Naive thymus-derived CD4-positive, alpha-beta T cell (primary cell): Measurements from ENCODE around the gene C2CD2L. TPM values are rescaled to one million over a fixed set of nuclear protein-coding genes. Genes with fewer than 3 reads are reported as not detected.

Source experiments
- ATAC-seq: fragments of 150-1000 bp; cut with Tn5 transposase; 2 replicates; pipeline ENCODE4 v1.10.0; 2021; ENCODE audit warnings: mild to moderate bottlenecking, moderate library complexity
- CTCF ChIA-PET: fragments of 350-600 bp; sonication (Branson Sonifier 250); formaldehyde crosslinking; loops from one replicate; lab custom pipeline; 2021; ENCODE audit warnings: antibody characterized with exemption; lab: Charles Lee
- POLR2A ChIA-PET: fragments of 350-600 bp; sonication (Branson Sonifier 250); formaldehyde crosslinking; loops from one replicate; lab custom pipeline; 2021; ENCODE audit warnings: antibody characterized with exemption, inconsistent platforms; lab: Charles Lee
- DNase-seq, 9 donors: peaks; one replicate each; pipeline versions ENCODE4 v3.0.0 to v3.0.0-alpha.2; 2020 to 2022; ENCODE audit warnings: mixed read lengths in 1 of 9
- H3K27ac ChIP-seq: one replicate; pipeline ENCODE4 v1.7.0; 2013; ENCODE audit warnings: mild to moderate bottlenecking, low read depth, low read length, moderate library complexity
- H3K27me3 ChIP-seq, 2 donors: one replicate each; pipeline ENCODE4 v1.7.0; 2013; ENCODE audit warnings: low read length in 2 of 2, mild to moderate bottlenecking in 2 of 2, moderate library complexity in 2 of 2; ENCODE audit not compliant: control insufficient read depth in 2 of 2, insufficient read depth in 2 of 2
- H3K36me3 ChIP-seq, 3 experiments: 1 replicate in 2 of 3; 2 replicates in 1 of 3; pipeline ENCODE4 v1.7.0; 2013; ENCODE audit warnings: low read length in 3 of 3, mild to moderate bottlenecking in 3 of 3, moderate library complexity in 1 of 3; ENCODE audit not compliant: insufficient read depth in 3 of 3, control insufficient read depth in 2 of 3
- H3K4me1 ChIP-seq, 2 donors: one replicate each; pipeline ENCODE4 v1.7.0; 2013; ENCODE audit warnings: low read length in 2 of 2, mild to moderate bottlenecking in 2 of 2, moderate library complexity in 1 of 2; ENCODE audit not compliant: control insufficient read depth in 2 of 2, insufficient read depth in 2 of 2
- H3K4me3 ChIP-seq: 2 replicates; pipeline ENCODE4 v1.7.0; 2013; ENCODE audit warnings: mild to moderate bottlenecking, low read length
- H3K9me3 ChIP-seq, 3 experiments: 1 replicate in 2 of 3; 2 replicates in 1 of 3; pipeline ENCODE4 v1.7.0; 2013; ENCODE audit warnings: low read length in 3 of 3; ENCODE audit not compliant: control insufficient read depth in 2 of 3
- H3K27ac Mint-ChIP-seq, 9 donors: one replicate each; pipeline ENCODE4 v1.8.0; 2020 to 2022; ENCODE audit warnings: mixed read lengths in 9 of 9, mild to moderate bottlenecking in 8 of 9, moderate library complexity in 5 of 9, inconsistent platforms in 2 of 9
- H3K27me3 Mint-ChIP-seq, 5 donors: one replicate each; pipeline ENCODE4 v1.8.0; 2021 to 2022; ENCODE audit warnings: mixed read lengths in 5 of 5, mild to moderate bottlenecking in 1 of 5
- H3K36me3 Mint-ChIP-seq, 5 donors: one replicate each; pipeline ENCODE4 v1.8.0; 2020 to 2022; ENCODE audit warnings: mixed read lengths in 5 of 5, mild to moderate bottlenecking in 3 of 5, inconsistent platforms in 1 of 5
- H3K4me1 Mint-ChIP-seq, 7 donors: one replicate each; pipeline ENCODE4 v1.8.0; 2020 to 2022; ENCODE audit warnings: mixed read lengths in 7 of 7, mild to moderate bottlenecking in 3 of 7, inconsistent platforms in 1 of 7
- H3K4me3 Mint-ChIP-seq, 10 donors: one replicate each; pipeline ENCODE4 v1.8.0; 2020 to 2022; ENCODE audit warnings: mild to moderate bottlenecking in 10 of 10, mixed read lengths in 10 of 10, moderate library complexity in 6 of 10, inconsistent platforms in 2 of 10
- H3K9me3 Mint-ChIP-seq, 11 donors: one replicate each; pipeline ENCODE4 v1.8.0; 2020 to 2022; ENCODE audit warnings: mixed read lengths in 11 of 11, mild to moderate bottlenecking in 4 of 11, inconsistent platforms in 1 of 11, moderate library complexity in 1 of 11
- intact Hi-C, 2 donors: fragments of 100-400 bp; cut with micrococcal nuclease; formaldehyde crosslinking; loops; one replicate each; pipeline ENCODE4 v1.15.1; 2023
- polyA plus RNA-seq, 2 donors: library from polyadenylated mRNA; unstranded; fragments of 300-500 nt; fragmentation: Illumina TruSeq; gene quantifications; one replicate each; pipeline ENCODE4 v1.2.3, GENCODE V29; 2021
- total RNA-seq, 6 experiments: library from RNA in 5 of 6; stranded (reverse) in 5 of 6; gene quantifications; 1 replicate in 5 of 6; 2 replicates in 1 of 6; pipeline ENCODE4 v1.2.3 and lab custom pipeline; 2021 to 2026

C2CD2L gene
- total and polyA plus RNA-seq, 7 experiments from 2014 or later = 2.7 to 40.7 (median 29.8) TPM

- ChIA-PET CTCF (interaction anchor here (0.9 to 1.2 kb wide), 2 partner anchors 155 to 158 kb away, joined by 3 to 5 read pairs; no protein-coding TSS in a partner anchor), POLR2A (no interaction called here)
- peaks cover 0 to 4% of the 10 kb centered on the region in 2 donors for H3K4me1 ChIP-seq
- no peaks in the 10 kb centered on the region for H3K9me3 Mint-ChIP-seq
- H3K9me3 ChIP-seq = no peaks in the 10 kb centered on the region
- intact Hi-C loops = loop anchor here (1.0 to 5.0 kb wide), 11 partner anchors 19 to 155 kb away; partner anchors contain the start of genes C2CD2L (in 2 of the 2), ABCG4 (in 1 of the 2), CBL (in 1 of the 2) and RPS25 (in 1 of the 2)
- DNase-seq (no peak), ATAC-seq (no peak)
- peak overlapping the region; percentile 45 to 92 (median 78) for H3K4me3 Mint-ChIP-seq
- peaks cover 4 to 25% (median 11%) of the 10 kb centered on the region in 7 donors for H3K4me1 Mint-ChIP-seq
- H3K36me3 Mint-ChIP-seq = no peaks in the 10 kb centered on the region
- peaks cover 0 to 5% (median 0%) of the 10 kb centered on the region in 3 experiments for H3K36me3 ChIP-seq
- H3K27me3 Mint-ChIP-seq = no peaks in the 10 kb centered on the region
- H3K27ac ChIP-seq = no peak overlapping the region
- H3K27ac Mint-ChIP-seq = peak overlapping the region in 7 of 9 donors; percentile 41 to 90 (median 69)
- H3K4me3 ChIP-seq = no peak overlapping the region
- H3K27me3 ChIP-seq = no peaks in the 10 kb centered on the region
Measured at GRCh38 chr11:119167933-119168332, 60.8 kb downstream of the C2CD2L start.

Other genes with a start within 250 kb of the C2CD2L start
- gene CXCR5, start 223.5 kb upstream of the C2CD2L start, total RNA-seq = 1 to 10 TPM in 4 of 5 experiments, under 1 TPM in 1; 0.41 to 2.9 (median 2.1) TPM
- 1 to 10 TPM in 1 of 2 donors, under 1 TPM in 1; 0.60 to 1.1 TPM for gene CXCR5, start 223.5 kb upstream of the C2CD2L start, polyA plus RNA-seq
- 100 to 1,000 TPM in 4 of 5 experiments, 10 to 100 TPM in 1; 67.8 to 269 (median 266) TPM for gene BCL9L, start 181.4 kb upstream of the C2CD2L start, total RNA-seq
- 1 to 10 TPM; 6.7 to 7.2 TPM for gene BCL9L, start 181.4 kb upstream of the C2CD2L start, polyA plus RNA-seq
- gene UPK2, start 151.0 kb upstream of the C2CD2L start, total RNA-seq = under 1 TPM in 1 of 5 experiments, not detected in 4; 0.24 TPM
- gene UPK2, start 151.0 kb upstream of the C2CD2L start, polyA plus RNA-seq = under 1 TPM in 1 of 2 donors, not detected in 1; 0.51 TPM
- gene FOXR1, start 135.6 kb upstream of the C2CD2L start, total RNA-seq = not detected
- not detected for gene FOXR1, start 135.6 kb upstream of the C2CD2L start, polyA plus RNA-seq
- 100 to 1,000 TPM in 4 of 5 experiments, 10 to 100 TPM in 1; 53.5 to 136 (median 109) TPM for gene CENATAC, start 109.2 kb upstream of the C2CD2L start, total RNA-seq
- 10 to 100 TPM in 1 of 2 donors, 1 to 10 TPM in 1; 8.4 to 13.5 TPM for gene CENATAC, start 109.2 kb upstream of the C2CD2L start, polyA plus RNA-seq
- 1,000 to 10,000 TPM; 1,535 to 3,042 (median 2,772) TPM for gene RPS25, start 89.0 kb upstream of the C2CD2L start, total RNA-seq
- gene RPS25, start 89.0 kb upstream of the C2CD2L start, polyA plus RNA-seq = 1,000 to 10,000 TPM; 4,222 to 6,094 TPM
- 10 to 100 TPM; 70.7 to 80.3 (median 77.8) TPM for gene TRAPPC4, start 88.6 kb upstream of the C2CD2L start, total RNA-seq
- 100 to 1,000 TPM in 1 of 2 donors, 10 to 100 TPM in 1; 82.1 to 123 TPM for gene TRAPPC4, start 88.6 kb upstream of the C2CD2L start, polyA plus RNA-seq
- 10 to 100 TPM in 3 of 5 experiments, 1 to 10 TPM in 2; 7.1 to 20.8 (median 14.6) TPM for gene SLC37A4, start 76.5 kb upstream of the C2CD2L start, total RNA-seq
- gene SLC37A4, start 76.5 kb upstream of the C2CD2L start, polyA plus RNA-seq = 10 to 100 TPM; 10.6 to 13.1 TPM
- 100 to 1,000 TPM in 3 of 5 experiments, 10 to 100 TPM in 2; 77.8 to 198 (median 110) TPM for gene HYOU1, start 50.1 kb upstream of the C2CD2L start, total RNA-seq
- 10 to 100 TPM; 11.3 to 18.3 TPM for gene HYOU1, start 50.1 kb upstream of the C2CD2L start, polyA plus RNA-seq
- 10 to 100 TPM; 39.0 to 73.9 (median 57.1) TPM for gene VPS11, start 39.5 kb upstream of the C2CD2L start, total RNA-seq
- 10 to 100 TPM; 40.3 to 72.1 TPM for gene VPS11, start 39.5 kb upstream of the C2CD2L start, polyA plus RNA-seq
- 10 to 100 TPM in 1 of 5 experiments, 1 to 10 TPM in 4; 6.7 to 25.4 (median 7.7) TPM for gene HMBS, start 22.5 kb upstream of the C2CD2L start, total RNA-seq
- gene HMBS, start 22.5 kb upstream of the C2CD2L start, polyA plus RNA-seq = 10 to 100 TPM; 20.8 to 25.3 TPM
- gene DPAGT1, start 5.5 kb upstream of the C2CD2L start, total RNA-seq = 10 to 100 TPM; 21.9 to 63.9 (median 37.9) TPM
- gene DPAGT1, start 5.5 kb upstream of the C2CD2L start, polyA plus RNA-seq = 10 to 100 TPM; 25.0 to 32.6 TPM
- gene HINFP, start 14.2 kb downstream of the C2CD2L start, total RNA-seq = 10 to 100 TPM; 30.7 to 79.7 (median 42.7) TPM
- 10 to 100 TPM; 14.7 to 24.1 TPM for gene HINFP, start 14.2 kb downstream of the C2CD2L start, polyA plus RNA-seq
- under 1 TPM in 1 of 5 experiments, not detected in 4; 0.13 TPM for gene ABCG4, start 41.7 kb downstream of the C2CD2L start, total RNA-seq
- not detected for gene ABCG4, start 41.7 kb downstream of the C2CD2L start, polyA plus RNA-seq
- 10 to 100 TPM in 2 of 5 experiments, 1 to 10 TPM in 3; 8.3 to 19.5 (median 9.8) TPM for gene NLRX1, start 61.4 kb downstream of the C2CD2L start, total RNA-seq
- gene NLRX1, start 61.4 kb downstream of the C2CD2L start, polyA plus RNA-seq = 10 to 100 TPM in 1 of 2 donors, 1 to 10 TPM in 1; 6.5 to 10.6 TPM
- 1 to 10 TPM in 3 of 5 experiments, under 1 TPM in 2; 0.19 to 2.2 (median 1.2) TPM for gene NHERF4, start 78.1 kb downstream of the C2CD2L start, total RNA-seq
- gene NHERF4, start 78.1 kb downstream of the C2CD2L start, polyA plus RNA-seq = not detected
- 10 to 100 TPM; 37.0 to 51.8 (median 40.5) TPM for gene CBL, start 99.0 kb downstream of the C2CD2L start, total RNA-seq
- 10 to 100 TPM; 17.5 to 18.0 TPM for gene CBL, start 99.0 kb downstream of the C2CD2L start, polyA plus RNA-seq
- 1 to 10 TPM in 2 of 5 experiments, under 1 TPM in 3; 0.08 to 5.1 (median 0.73) TPM for gene MCAM, start 209.8 kb downstream of the C2CD2L start, total RNA-seq
- gene MCAM, start 209.8 kb downstream of the C2CD2L start, polyA plus RNA-seq = under 1 TPM in 1 of 2 donors, not detected in 1; 0.26 TPM
- gene RNF26, start 227.2 kb downstream of the C2CD2L start, total RNA-seq = 10 to 100 TPM; 16.9 to 28.3 (median 18.9) TPM
- gene RNF26, start 227.2 kb downstream of the C2CD2L start, polyA plus RNA-seq = 10 to 100 TPM; 50.3 to 59.1 TPM
- gene C1QTNF5, start 233.5 kb downstream of the C2CD2L start, total RNA-seq = not detected
- gene C1QTNF5, start 233.5 kb downstream of the C2CD2L start, polyA plus RNA-seq = not detected
- not detected for gene MFRP, start 239.4 kb downstream of the C2CD2L start, total RNA-seq
- not detected for gene MFRP, start 239.4 kb downstream of the C2CD2L start, polyA plus RNA-seq